NCI-H2227 treated with DMSO at 0.1 percent for 48 hours (cell line): ENCODE data around the gene KCNJ5.
"Not testable (repeated sequence)": the region's sequence is repeated elsewhere in the genome, so short reads cannot be mapped to it uniquely, and the experiment has no call there.

Source experiments
- DNase-seq: peaks from one replicate; lab custom pipeline; 2025; lab: John Stamatoyannopoulos, UW

The KCNJ5 gene

DNA sequence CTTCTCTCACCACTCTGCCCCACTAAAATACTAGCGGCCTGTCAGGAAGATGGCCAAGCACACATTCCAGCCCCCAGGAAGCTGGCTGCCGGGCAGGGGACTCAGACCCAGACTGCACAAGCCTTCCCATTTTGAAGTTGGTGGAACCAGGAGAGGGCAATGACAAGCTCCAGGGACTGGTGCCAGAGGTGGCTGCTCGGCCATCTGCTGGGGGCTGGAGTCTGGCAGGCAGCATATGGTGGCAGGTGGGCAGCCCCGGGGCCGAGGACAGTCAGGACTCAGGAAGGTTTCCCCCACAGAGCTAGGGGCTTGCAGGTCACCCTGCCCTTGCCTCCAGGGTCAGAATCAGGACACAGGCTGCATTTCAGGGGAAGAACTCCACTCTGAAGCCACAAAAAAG lies 22.6 kb downstream of the KCNJ5 start:
- no peak for DNase-seq

DNA sequence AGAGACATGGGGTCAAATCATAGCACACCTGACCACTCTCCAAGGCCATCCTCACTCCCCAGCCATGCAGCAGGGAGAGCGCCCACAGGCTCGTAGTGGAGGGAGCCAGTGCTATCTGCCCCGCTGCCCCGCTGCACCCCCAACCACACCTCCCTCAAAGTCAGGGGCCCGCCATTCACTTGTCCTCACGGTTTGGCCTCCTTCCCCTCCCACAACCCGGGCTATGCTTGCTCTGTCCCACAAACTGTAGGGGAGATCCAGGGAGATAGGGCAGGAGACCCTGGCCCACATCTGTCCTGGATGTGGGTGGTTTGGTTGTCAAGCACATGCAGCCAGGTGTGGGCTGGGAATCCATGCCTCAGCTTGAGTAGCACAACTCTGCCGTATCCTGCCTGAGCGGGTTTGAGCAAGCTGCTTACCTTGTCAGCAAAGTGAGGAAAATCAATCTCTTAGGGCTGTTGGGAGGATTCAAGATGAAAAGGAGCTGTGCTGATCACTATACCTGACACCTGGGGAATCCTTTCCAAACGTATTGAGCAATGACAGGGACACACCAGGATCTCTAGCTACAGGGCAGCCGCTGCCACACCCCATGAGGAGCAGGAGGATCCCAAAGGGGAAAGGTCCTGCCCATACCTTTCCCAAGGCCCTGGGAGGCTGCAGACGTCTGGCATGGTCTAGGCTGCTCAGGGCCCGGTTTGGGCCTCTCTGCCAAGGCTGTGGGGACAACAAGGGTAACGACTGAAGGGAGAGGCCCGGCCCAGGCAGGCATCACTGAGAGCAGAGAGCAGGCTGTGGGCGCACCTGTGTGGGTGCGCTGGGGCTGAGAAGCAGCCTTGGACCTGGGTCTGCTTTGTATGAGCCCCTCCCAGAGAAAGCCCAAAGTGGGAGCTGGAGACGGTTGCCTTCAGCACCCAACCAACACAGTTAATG lies 23.3 kb downstream of the KCNJ5 start:
- no peak for DNase-seq

DNA sequence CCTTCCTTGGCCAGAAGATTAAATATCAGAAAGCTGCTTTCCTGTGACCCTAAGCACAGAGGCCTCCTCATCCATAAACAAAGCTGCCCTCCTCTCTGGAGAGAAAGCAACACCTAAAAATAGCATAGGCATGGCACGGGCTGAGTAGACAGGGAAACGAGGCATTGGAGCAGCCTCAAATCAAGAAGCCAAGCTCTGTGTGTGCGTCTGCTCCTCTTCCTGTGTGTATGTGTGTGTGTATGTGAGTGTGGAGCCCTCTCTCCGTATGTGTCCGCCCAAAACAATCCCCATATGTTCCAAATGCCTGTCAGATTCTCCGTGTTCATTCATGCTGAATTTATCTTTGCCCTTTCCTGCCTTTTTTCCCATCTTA lies 24.0 kb downstream of the KCNJ5 start:
- DNase-seq, result no peak

DNA sequence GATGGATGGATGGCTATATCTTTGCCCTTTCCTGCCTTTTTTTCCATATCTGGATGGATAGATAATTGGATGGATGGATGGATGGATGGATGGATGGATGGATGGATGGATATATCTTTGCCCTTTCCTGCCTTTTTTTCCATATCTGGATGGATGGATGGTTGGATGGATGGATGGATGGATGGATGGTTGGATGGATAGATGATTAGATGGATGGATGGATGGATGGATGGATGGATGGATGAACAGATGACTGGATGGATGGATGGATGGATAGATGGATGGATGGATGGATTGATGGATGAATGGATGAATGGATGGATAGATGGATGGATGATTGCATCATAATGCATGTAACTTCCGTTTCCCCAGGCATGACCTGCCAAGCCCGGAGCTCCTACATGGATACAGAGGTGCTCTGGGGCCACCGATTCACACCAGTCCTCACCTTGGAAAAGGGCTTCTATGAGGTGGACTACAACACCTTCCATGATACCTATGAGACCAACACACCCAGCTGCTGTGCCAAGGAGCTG lies 24.9 kb downstream of the KCNJ5 start:
- DNase-seq, result no peak

DNA sequence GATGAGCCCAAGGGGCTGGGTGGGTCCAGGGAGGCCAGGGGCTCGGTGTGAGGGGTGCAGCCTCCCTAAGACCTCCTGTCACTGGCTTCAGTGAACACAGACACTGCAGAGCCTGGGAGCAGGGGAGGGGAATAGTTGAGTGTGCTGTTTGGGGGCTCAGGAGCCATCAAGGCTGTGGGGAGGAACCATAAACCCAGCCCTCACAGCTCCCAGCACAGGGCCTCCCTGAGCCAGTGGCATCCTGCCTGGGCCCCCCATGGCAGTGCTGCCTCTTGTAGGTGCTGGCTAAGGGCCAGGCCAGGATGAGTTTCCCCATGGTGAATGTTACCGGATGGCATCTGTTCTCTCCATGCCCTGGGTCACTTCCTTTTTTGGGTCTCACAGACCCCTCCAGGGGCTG lies 25.5 kb downstream of the KCNJ5 start:
- DNase-seq, result no peak

DNA sequence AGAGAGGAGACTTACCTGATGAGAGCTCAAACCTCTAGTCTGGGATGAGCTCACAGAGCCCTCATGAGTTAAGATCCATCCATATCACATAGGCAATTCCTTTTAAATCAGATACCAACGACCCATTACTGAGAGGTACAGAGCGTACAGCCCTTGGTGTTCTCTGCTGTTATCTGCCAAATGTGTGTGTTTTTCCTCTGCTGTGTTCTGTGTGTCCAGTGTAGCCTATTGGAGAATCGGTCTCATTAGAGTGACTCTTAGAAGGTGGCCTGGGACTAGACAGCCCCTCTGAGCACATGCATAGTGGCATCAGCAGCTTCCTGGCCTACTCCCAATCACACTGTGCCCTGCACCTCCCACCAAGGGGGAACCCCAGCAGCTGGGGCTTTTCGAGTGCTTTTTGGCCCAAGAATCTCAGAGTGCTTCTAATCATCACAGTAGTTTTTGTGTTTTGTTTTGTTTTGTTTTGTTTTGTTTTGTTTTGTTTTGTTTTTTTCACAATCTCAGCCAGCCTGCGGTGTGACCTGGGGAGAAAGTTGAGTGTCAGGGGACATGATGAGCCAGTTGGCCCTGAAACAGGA lies 26.1 kb downstream of the KCNJ5 start:
- DNase-seq, result no peak

DNA sequence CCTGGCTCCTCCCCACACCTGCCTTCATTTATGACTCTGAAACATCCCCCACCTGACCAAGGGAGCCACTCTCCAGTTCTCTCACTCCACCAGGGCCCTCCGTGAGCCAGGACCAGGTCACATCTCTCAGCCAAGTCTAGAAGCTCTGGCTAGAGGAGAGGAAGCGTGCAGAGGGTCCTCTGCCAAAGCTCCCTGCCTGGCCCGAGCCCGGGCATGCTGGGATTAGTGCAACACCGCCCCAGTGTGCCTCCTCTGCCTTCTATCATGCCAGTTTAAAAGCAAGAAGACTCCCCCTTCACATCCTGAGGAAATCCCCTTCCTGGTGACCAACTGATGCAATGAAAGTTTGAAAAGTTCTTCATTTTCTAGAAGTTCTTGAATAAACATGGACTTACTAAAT lies 28.1 kb downstream of the KCNJ5 start:
- no peak for DNase-seq

DNA sequence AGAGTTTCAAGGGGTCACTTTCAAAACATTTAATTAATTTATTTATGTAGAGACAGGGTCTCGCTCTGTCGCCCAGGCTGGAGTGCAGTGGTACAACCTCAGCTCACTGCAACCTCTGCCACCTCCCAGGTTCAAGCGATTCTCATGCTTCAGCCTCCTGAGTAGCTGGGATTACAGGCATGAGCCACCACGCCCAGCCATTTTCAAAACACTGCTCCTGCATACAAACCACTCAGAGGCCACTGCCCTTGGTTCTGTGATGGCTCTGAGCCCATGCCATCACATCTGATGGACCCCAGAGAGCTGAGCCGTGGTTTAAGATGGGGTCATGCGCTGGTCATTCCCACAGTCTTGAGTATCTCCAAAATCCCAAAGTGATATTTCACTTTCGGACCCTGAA lies 28.5 kb downstream of the KCNJ5 start:
- DNase-seq, result not testable (repeated sequence)

DNA sequence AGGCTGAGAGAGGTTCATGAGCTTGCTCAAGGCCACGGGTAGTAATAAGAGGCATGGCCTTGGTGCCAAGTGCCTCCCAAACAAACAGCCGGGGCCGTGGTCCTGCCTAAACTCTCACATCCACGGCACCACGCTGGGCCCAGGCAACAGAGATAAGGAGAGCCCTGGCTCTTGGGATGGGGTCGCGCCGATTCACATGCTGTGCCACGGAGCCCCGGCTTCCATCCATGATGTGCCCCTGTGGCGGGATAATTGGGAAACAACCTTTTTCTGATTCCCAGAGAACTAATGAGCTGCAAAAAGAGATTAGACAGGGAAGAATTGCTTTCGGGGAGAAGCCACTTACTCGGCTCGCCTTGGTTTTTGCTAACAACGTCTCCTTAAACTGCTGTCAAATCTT lies 29.5 kb downstream of the KCNJ5 start:
- DNase-seq, result no peak

DNA sequence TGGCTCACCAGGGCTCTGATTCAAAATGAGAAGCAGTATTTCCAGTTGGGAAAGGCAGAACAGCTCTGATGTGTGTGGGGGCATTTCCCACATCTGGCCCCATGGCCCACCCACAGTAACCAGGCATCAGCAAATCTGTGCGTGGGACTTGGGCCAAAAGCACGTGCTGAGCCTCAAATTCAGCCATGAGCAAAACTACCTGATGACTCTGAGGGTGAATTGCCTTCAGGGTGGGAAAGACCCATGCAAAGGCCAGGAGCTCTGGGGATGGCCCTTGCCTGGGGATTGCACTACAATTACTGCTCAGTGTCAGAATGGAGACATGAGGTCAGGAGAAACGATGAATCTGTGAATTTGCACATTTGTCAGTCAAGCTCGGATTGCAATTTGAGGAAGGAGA lies 30.6 kb downstream of the KCNJ5 start:
- no peak for DNase-seq

DNA sequence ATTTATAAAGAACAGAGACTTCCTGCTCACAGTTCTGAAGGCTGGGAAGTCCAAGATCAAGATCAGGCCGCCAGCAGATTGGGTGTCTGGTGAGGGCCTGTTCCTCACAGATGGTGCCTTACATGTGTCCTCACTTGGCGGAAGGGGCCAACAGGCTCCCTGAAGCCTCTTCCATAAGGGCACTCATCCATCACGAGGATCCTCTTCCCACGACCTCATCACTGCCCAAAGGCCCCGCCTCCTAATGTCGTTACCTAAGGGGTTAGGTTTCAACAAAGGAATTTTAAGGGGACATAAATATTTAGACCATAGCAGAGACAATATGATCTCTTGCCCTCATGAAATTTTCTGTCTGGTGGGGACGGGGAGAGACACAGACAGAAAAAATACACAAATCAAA lies 32.9 kb downstream of the KCNJ5 start:
- DNase-seq, result no peak

DNA sequence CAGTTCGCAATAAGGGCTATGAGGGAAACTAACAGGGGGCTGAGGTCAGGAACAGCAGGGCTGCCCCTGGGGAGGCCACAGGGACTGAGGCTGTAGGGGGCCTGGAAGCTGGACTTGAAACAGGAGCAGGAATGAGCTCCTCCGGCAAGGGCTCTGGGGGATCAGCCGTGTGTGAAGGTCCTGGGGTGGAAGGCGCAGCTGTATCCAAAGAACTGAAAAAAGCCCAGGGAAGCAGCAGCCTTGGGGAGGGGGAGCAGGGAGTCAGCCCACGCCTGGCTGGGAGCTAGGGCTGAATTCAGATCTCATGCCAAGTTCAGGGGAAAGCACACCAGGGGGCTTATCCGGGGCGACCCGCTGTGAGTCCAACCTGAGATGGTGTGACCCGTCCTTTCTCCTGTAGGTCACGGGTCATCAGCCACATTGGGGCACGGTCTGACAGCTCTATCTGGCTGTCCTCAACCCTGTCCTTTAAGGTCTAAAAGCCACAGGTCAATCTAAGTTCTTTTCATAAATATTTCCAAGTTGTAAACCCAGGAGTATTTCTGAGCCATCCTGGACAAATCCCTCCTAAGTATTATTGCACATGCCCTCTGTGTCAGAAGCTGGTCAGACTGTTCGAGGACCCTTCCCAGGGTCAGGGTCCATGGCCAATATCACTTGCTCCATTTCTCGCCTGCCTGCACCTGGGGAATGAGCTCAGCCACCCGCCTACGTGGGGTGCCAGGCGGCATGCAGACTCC lies 33.5 kb downstream of the KCNJ5 start:
- DNase-seq, result no peak

DNA sequence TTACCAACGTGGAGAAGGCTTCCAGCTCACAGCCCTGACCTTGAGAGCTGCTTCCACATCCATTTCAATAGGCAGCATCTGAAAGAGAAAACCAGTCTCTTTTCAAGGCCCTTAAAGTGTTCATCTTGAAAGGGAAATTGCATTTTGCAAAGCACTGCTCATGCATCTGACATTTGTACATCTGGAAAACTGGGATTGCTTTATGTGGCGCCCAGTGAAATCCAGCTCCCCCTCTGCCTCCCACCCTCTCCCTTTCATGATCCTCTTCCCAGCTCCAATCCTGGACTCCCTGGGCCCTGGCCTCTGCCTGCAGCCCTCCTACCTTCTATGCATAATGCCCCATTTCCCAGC lies 34.1 kb downstream of the KCNJ5 start:
- no peak for DNase-seq

DNA sequence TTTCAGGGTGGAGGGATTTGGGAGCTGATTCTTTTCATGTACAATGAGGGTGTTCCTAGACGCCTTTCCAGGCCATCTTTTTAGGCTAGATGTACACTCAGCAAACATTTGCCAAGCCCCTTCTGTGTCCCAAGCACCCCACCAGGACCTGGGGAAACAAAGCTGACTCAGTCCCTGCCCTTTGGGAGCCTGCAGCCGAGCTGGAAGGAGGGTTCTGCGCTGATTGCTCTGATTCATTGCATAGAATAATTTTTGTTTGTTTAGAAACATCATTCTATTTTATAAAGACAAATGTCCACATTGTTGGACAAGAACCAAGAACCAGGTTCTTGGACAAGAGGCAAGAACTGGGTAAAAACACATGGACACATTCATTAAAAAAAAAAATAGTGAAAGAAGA lies 34.8 kb downstream of the KCNJ5 start:
- no peak for DNase-seq

DNA sequence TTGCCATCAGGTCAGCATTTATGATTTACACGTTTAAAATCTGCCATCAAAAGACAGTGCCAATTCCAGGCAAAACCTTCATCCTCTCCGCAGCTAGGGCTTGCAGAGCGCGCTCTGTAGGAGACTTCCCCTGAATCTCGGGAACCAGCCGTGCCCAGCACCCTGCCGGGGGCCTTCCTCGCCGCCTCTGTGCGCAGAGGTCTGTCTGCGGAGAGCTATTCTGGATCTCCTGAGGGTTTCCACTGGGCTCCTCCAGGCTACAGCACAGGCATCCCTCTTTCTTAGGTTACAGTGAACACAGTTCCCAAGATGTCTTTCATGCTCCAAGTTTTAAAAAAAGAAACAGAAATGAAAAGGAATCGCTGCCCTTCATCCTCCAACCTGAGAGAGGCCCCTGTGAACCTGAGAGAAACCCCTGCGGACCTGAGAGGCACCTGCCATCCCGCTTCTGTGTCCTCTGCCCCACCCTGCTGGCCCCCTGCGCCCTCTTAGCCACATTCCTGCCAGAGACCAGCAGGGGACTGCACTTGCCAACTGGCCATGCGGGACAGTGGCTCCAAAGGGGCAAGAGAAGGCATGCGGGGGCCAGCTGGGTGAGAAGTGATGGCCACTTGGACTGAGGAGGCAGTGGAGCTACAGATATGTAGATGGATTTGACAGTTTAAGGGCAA lies 35.4 kb downstream of the KCNJ5 start:
- no peak for DNase-seq

DNA sequence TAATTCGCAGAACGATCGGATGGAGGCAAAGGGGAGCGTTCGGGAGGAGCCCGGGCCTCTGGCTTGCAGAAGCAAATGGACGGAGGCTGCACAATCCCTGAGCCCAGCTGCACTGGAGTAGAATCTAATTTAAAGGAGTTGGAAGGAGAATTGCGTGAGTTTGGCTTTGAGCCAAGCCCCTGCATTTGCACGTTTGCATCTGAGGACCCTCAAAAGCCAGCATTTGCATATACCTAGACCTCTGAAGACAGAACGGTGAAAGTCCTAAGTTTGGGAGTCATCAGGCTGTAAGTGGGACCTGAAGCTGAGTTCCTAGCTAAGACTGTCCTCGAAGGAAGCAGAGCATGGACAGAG lies 35.9 kb downstream of the KCNJ5 start:
- no peak for DNase-seq

DNA sequence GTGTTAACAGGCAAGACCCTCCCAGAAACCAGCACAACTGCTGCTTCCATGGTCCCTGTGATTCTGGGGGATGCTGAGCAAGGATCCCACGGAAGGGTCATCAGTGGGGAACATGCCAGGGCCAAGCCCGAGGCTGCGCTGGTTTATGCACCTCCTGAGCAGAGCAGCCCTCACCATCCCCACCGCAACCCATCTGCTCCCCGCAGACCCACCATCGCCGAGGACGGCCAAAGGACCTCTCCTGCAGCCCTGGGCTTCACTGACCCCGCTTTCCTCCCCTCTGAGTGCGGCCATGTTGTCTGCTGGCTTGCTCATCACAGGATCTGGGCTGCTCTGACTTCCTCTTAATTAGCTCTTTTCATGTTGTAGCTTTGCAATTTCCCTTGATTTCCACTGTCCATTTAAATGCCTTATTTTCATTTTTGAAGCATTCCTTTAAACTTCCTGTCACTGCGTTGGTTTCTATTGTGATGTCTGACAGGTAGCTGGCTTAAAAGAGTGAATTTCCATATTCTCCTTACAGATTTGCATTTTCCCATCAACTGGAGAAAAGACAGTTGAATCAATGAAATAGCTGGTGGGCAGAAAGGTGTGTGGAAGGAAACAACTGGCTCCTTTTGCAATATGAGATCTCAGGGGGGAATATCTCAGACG lies 36.7 kb downstream of the KCNJ5 start:
- DNase-seq, result no peak

DNA sequence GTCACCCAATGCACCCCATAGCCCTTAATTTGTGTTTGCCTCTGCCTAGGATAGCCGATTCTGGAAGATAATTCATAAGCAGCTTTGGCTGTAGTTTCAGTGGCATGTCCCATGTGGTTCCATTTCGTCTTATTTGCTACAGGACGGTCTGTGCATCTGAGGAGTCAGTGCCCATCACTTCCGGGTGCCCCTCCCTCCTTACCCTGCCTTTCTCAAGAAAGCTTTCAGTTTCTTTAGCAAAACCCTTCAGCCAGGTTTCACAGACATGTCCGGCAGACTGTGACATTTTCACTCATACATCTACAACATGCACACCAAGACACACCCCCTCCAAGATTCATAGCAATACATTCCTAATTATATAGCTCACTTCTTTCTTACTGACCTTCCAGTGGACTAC lies 37.2 kb downstream of the KCNJ5 start:
- no peak for DNase-seq

DNA sequence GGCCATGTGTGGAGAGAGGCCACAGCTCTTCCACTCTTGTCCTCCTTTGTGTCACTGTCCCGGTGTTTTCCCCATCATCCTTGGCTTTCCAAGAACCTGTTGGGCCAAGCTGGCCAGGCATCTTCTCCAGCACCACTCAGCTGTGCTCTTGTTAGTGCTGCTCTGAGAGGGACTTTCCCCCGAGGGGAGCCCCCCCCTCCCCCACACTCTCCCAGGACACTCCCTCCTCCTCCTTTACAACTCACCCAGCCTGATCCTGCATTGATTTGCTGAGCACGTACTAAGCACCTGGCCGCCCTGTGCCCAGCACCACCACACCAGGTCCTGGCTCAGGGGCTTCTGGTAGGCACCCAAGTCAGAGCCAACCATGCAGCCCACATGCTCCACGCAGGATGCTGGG lies 38.3 kb downstream of the KCNJ5 start:
- no peak for DNase-seq

DNA sequence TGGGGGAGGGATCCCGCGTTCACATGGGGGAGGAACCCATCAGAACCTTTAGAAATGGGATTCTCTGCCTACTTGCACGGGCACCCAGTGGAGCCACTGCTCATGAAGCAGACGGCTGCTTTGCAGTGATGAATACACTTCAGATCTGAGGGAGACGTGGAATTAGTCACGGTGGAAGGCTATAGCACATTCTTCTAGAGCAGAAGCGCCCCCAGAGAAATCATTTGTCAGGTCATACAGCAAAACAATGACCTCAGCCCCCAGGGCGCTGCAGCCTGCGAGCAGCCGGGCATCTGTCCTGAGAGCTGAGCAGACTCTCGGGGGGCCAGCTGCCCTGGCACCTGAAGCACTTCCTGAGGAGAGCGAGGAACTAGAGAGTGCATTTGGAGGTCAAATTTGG lies 38.8 kb downstream of the KCNJ5 start:
- no peak for DNase-seq

DNA sequence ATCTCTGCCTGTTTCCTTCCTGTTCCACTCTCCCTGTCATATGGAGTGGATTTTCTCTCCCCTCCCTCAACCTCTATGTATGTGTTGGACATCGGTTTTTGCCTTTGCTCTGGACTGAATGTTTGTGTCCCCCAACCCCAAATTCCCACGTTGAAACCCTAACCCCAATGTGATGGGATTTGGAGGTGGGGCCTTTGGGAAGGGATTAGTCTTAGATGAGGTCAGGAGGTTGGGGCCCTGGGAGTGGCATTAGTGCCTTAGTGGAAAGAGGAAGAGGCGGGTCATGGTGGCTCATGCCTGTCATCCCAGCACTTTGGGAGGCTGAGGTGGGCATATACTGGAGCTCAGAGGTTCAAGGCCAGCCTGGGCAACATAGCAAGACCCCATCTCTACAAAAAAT lies 39.9 kb downstream of the KCNJ5 start:
- no peak for DNase-seq

DNA sequence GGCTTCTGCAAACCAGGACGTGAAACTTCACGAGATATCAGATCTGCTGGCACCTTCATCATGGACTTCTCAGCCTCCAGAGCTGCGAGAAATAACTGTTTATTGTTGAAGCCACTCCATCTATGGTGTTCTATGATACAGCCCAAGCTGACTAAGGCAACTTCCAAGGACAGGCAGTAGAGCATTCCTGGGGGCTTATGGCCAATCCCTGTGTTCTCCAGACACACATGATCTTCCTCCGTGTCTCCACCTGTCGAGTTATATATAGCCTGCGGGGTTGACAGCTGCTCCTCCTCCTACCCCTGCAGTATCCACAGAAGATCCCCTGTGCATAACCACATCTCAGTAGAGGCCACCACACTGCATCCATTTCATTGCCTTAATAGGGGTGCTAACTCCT lies 40.5 kb downstream of the KCNJ5 start:
- no peak for DNase-seq
